CD4-positive, alpha-beta T cell (primary cell): Measurements from ENCODE around the gene FNIP2. TPM values are rescaled to one million over a fixed set of nuclear protein-coding genes. Genes with fewer than 3 reads are reported as not detected.
A peak's percentile ranks its signal among the peaks of the same experiment; 100 is the strongest.

Experiments
- ATAC-seq: fragments of 200-7000 bp; cut with Tn5 transposase; one replicate; pipeline ENCODE4 v1.10.0; 2022; ENCODE audit warnings: mild to moderate bottlenecking; ENCODE audit not compliant: poor library complexity
- CTCF ChIA-PET: fragments of 350-600 bp; sonication (Branson Sonifier 250); formaldehyde crosslinking; loops from one replicate; lab custom pipeline; 2021; ENCODE audit warnings: antibody characterized with exemption, inconsistent platforms; lab: Charles Lee
- POLR2A ChIA-PET: fragments of 350-600 bp; sonication (Branson Sonifier 250); formaldehyde crosslinking; loops from one replicate; lab custom pipeline; 2021; ENCODE audit warnings: antibody characterized with exemption, inconsistent platforms; lab: Charles Lee
- DNase-seq, 14 experiments: peaks; one replicate each; pipeline ENCODE4 v3.0.0-alpha.2; 2013 to 2020; ENCODE audit warnings: mixed read lengths in 2 of 14
- H3K27ac ChIP-seq, 2 donors: one replicate each; pipeline versions ENCODE4 v1.5.1 to v1.7.0; 2013; ENCODE audit warnings: low read length in 2 of 2, low read depth in 1 of 2, mild to moderate bottlenecking in 1 of 2
- H3K27me3 ChIP-seq, 2 experiments: 1 replicate in 1 of 2; 2 replicates in 1 of 2; pipeline versions ENCODE4 v1.6.1 to v1.7.0; 2013; ENCODE audit warnings: low read length in 2 of 2, control low read depth in 1 of 2, mild to moderate bottlenecking in 1 of 2, moderate library complexity in 1 of 2; ENCODE audit not compliant: insufficient read depth in 2 of 2, control insufficient read depth in 1 of 2
- H3K36me3 ChIP-seq: one replicate; pipeline ENCODE4 v1.6.1; 2013; ENCODE audit warnings: low read length, control low read depth; ENCODE audit not compliant: insufficient read depth
- H3K4me1 ChIP-seq: one replicate; pipeline ENCODE4 v1.6.1; 2013; ENCODE audit warnings: low read length, control low read depth; ENCODE audit not compliant: insufficient read depth
- H3K4me3 ChIP-seq: one replicate; pipeline ENCODE4 v1.5.1; 2013; ENCODE audit warnings: mild to moderate bottlenecking, low read length, moderate library complexity
- H3K9me3 ChIP-seq, 2 experiments: 1 replicate in 1 of 2; 2 replicates in 1 of 2; pipeline versions ENCODE4 v1.6.1 to v1.7.0; 2013; ENCODE audit warnings: low read length in 2 of 2, mild to moderate bottlenecking in 2 of 2, control low read depth in 1 of 2, moderate library complexity in 1 of 2; ENCODE audit not compliant: control insufficient read depth in 1 of 2, insufficient read depth in 1 of 2
- H3K27ac Mint-ChIP-seq: one replicate; pipeline ENCODE4 v1.8.0; 2020; ENCODE audit warnings: mixed read lengths
- H3K27me3 Mint-ChIP-seq: one replicate; pipeline ENCODE4 v1.8.0; 2021; ENCODE audit warnings: mixed read lengths
- H3K36me3 Mint-ChIP-seq: one replicate; pipeline ENCODE4 v1.8.0; 2021; ENCODE audit warnings: low read depth, mixed read lengths
- H3K4me1 Mint-ChIP-seq: one replicate; pipeline ENCODE4 v1.8.0; 2021; ENCODE audit warnings: low read depth, mixed read lengths
- H3K4me3 Mint-ChIP-seq: one replicate; pipeline ENCODE4 v1.8.0; 2020; ENCODE audit warnings: mild to moderate bottlenecking, mixed read lengths
- H3K9me3 Mint-ChIP-seq: one replicate; pipeline ENCODE4 v1.8.0; 2020; ENCODE audit warnings: mixed read lengths
- intact Hi-C, 2 experiments: fragments of 100-400 bp; cut with DNase I in 1 of 2; cut with micrococcal nuclease in 1 of 2; formaldehyde crosslinking; loops; one replicate each; pipeline versions ENCODE4 v1.15.1 to v1.9.0; 2023 to 2025; cut with DNase I, micrococcal nuclease
- total RNA-seq, 174 experiments: library from RNA in 2 of 174; stranded (reverse) in 2 of 174; gene quantifications; one replicate each; pipeline ENCODE4 v1.2.3 and lab custom pipeline; 2021 to 2026
- TF ChIP-seq, protein P1 (sequence below): fragments of 200-600 bp; IDR thresholded peaks from one replicate; pipeline ENCODE4 v1.8.0; 2022; ENCODE audit warnings: antibody characterized with exemption, mild to moderate bottlenecking

The FNIP2 gene
- total RNA-seq, 2 experiments from 2014 or later, result 7.5 to 7.7 TPM

DNA sequence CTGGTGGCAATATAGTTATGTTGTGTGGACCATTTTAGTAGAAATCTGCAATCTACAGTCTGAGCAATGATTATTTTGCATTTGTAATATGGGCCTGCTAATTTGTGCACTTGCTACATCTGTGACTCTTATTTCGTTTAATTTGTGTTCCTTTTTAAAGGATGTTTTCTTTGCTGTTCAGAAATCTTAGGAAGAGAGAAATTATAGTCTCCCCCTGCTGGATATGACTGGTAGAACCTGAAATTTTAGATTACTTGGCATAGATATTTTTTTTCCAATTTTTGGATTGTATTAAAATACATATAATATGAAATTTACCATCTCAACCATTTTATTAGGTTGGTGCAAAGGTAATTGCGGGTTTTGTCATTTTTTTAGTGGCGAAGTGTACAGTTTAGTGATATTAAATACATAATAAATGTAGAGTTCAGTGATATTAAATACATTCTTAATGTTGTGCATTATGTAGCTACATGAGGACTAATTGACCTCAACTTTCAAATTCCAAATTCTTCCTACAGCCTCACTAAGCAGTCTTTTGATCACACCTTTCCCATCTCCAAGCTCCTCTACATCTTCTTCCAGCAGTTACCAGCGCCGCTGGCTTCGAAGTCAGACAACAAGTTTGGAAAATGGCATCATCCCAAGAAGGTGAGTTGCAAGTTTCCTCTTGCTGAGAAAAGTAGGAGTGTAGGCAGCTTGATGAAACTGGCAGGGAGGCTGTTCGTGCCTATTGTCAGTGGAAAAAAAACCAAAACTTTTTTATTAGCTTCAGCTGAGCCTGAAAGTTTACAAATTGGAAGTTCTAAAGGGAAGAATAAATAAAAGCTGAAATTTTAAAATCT, 82.2 kb downstream of the FNIP2 start:
- Mint-ChIP-seq H3K27me3 (no peaks in the 10 kb centered on the region), H3K4me1 (peaks cover 12% of the 10 kb centered on the region), H3K9me3 (no peaks in the 10 kb centered on the region), H3K27ac (peak overlapping the region; percentile 3), H3K4me3 (no peak overlapping the region), H3K36me3 (no peaks in the 10 kb centered on the region)
- ChIA-PET POLR2A (interaction anchor here (1.3 to 1.8 kb wide), 2 partner anchors 82 to 128 kb away, joined by 4 to 7 read pairs; partner anchors contain the start of genes FNIP2 and PPID), CTCF (interaction anchor here (0.6 to 1.4 kb wide), 3 partner anchors 23 to 121 kb away, joined by 3 to 5 read pairs (median 3); no protein-coding TSS in a partner anchor)
- TF ChIP-seq, protein P1, sequence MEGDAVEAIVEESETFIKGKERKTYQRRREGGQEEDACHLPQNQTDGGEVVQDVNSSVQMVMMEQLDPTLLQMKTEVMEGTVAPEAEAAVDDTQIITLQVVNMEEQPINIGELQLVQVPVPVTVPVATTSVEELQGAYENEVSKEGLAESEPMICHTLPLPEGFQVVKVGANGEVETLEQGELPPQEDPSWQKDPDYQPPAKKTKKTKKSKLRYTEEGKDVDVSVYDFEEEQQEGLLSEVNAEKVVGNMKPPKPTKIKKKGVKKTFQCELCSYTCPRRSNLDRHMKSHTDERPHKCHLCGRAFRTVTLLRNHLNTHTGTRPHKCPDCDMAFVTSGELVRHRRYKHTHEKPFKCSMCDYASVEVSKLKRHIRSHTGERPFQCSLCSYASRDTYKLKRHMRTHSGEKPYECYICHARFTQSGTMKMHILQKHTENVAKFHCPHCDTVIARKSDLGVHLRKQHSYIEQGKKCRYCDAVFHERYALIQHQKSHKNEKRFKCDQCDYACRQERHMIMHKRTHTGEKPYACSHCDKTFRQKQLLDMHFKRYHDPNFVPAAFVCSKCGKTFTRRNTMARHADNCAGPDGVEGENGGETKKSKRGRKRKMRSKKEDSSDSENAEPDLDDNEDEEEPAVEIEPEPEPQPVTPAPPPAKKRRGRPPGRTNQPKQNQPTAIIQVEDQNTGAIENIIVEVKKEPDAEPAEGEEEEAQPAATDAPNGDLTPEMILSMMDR, result peak; percentile 79
- DNase-seq (peak in 3 of 14 experiments; percentile 42 to 56 (median 51)), ATAC-seq (peak; percentile 37)
- intact Hi-C loops, result loop anchor here (1.0 to 10.0 kb wide), 3 partner anchors 121 to 599 kb away; no protein-coding TSS in a partner anchor
- Histone ChIP-seq H3K4me1 (no peaks in the 10 kb centered on the region), H3K4me3 (no peak overlapping the region), H3K27me3 (no peaks in the 10 kb centered on the region), H3K9me3 (no peaks in the 10 kb centered on the region), H3K27ac (no peak overlapping the region), H3K36me3 (no peaks in the 10 kb centered on the region)

DNA sequence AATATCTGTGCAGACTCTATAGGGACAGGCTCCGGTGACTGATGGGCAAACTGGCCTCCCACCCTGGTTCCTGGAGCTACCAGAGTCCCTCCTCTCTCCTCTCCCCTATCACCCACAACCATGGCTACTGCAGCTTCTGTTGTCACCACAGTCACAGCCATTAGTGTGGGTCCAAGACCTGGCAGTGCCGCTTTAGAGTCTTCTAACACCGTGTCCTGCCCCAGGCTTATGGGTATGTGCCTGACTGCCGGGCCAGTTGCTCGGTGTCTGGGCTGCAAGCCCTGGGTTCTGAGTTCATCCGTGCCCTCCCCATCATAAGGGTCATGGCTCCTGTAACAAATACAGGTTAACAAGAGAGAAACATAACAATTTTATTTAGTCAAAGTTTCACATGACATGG, 85.4 kb downstream of the FNIP2 start:
- Histone ChIP-seq H3K9me3 (no peaks in the 10 kb centered on the region), H3K36me3 (peaks cover 5% of the 10 kb centered on the region), H3K27ac (no peak overlapping the region), H3K27me3 (no peaks in the 10 kb centered on the region), H3K4me1 (no peaks in the 10 kb centered on the region), H3K4me3 (no peak overlapping the region)
- H3K9me3 Mint-ChIP-seq, result no peaks in the 10 kb centered on the region
- CTCF ChIA-PET, result no interaction called here
- no peak overlapping the region for H3K4me3 Mint-ChIP-seq
- DNase-seq, result no peak
- H3K27me3 Mint-ChIP-seq, result no peaks in the 10 kb centered on the region
- intact Hi-C loops, result loop anchor here (5.0 to 10.0 kb wide), 2 partner anchors 351 to 602 kb away; no protein-coding TSS in a partner anchor
- TF ChIP-seq, protein P1, result no peak
- H3K4me1 Mint-ChIP-seq, result peaks cover 12% of the 10 kb centered on the region
- no peak overlapping the region for H3K27ac Mint-ChIP-seq
- ATAC-seq, result no peak
- H3K36me3 Mint-ChIP-seq, result peaks cover 8% of the 10 kb centered on the region
- POLR2A ChIA-PET, result no interaction called here

DNA sequence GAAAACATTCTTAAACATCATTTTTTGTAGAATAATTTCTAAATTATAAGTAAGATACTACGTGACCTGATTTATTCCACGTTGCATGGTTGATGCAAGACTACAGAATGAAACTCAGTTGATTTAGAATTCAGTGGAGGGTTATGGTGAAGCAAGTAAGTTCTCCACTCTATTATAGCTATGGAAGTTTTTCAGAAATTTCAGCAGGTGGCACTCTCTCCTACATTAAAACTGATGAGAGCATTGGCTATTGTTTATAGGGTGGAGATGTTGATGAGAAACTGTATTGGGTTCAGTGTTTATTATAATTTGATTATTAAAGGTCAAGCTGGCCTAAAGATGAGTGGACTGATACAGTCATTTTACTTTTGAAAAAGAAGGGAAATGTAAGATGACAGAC, 88.0 kb downstream of the FNIP2 start:
- peak in 3 of 14 experiments; percentile 50 to 52 (median 51) for DNase-seq
- no peak overlapping the region for H3K4me3 ChIP-seq
- no peaks in the 10 kb centered on the region for H3K9me3 ChIP-seq
- TF ChIP-seq, protein P1, result peak; percentile 31
- Mint-ChIP-seq H3K9me3 (no peaks in the 10 kb centered on the region), H3K27me3 (no peaks in the 10 kb centered on the region), H3K36me3 (peaks cover 29% of the 10 kb centered on the region), H3K27ac (no peak overlapping the region), H3K4me3 (no peak overlapping the region), H3K4me1 (no peaks in the 10 kb centered on the region)
- peak; percentile 59 for ATAC-seq
- CTCF ChIA-PET, result interaction anchor here (0.6 to 2.4 kb wide), 5 partner anchors 11 to 346 kb away, joined by 3 to 8 read pairs (median 3); no protein-coding TSS in a partner anchor
- intact Hi-C loops, result loop anchor here (1.0 to 10.0 kb wide), 2 partner anchors 318 to 348 kb away; no protein-coding TSS in a partner anchor
- H3K27ac ChIP-seq, result no peak overlapping the region
- no peaks in the 10 kb centered on the region for H3K4me1 ChIP-seq
- POLR2A ChIA-PET, result no interaction called here
- H3K36me3 ChIP-seq, result peaks cover 17% of the 10 kb centered on the region
- H3K27me3 ChIP-seq, result no peaks in the 10 kb centered on the region
